DOHH2 (cell line): ENCODE results near the gene ITPK1.

Experiments used
- H3F3A ChIP-seq: fragments of 200-600 bp; sonication (generic), shearing (Covaris generic); 2 replicates; pipeline ENCODE4 v1.6.0; 2016; ENCODE audit warnings: antibody characterized with exemption, mild to moderate bottlenecking; ENCODE audit not compliant: control insufficient read depth, insufficient read depth
- H3K27ac ChIP-seq: fragments of 200-600 bp; sonication (generic); 2 replicates; pipeline ENCODE4 v1.5.1; 2014; ENCODE audit warnings: low read depth, mild to moderate bottlenecking, low read length, moderate library complexity
- H3K27me3 ChIP-seq: fragments of 200-600 bp; sonication (generic); 2 replicates; pipeline ENCODE4 v1.6.1; 2014; ENCODE audit warnings: mild to moderate bottlenecking, low read length, mixed read lengths; ENCODE audit not compliant: control insufficient read depth
- H3K36me3 ChIP-seq: fragments of 200-600 bp; sonication (generic); 2 replicates; pipeline ENCODE4 v1.6.1; 2014; ENCODE audit warnings: mild to moderate bottlenecking, low read length, moderate library complexity, mixed read lengths; ENCODE audit not compliant: control insufficient read depth
- H3K4me1 ChIP-seq: fragments of 200-600 bp; sonication (generic); 2 replicates; pipeline ENCODE4 v1.6.1; 2014; ENCODE audit warnings: mild to moderate bottlenecking, low read length, mixed read lengths; ENCODE audit not compliant: control insufficient read depth
- H3K4me2 ChIP-seq: fragments of 200-600 bp; sonication (generic); 2 replicates; pipeline ENCODE4 v1.6.0; 2014; ENCODE audit warnings: mild to moderate bottlenecking, low read length, moderate library complexity
- H3K4me3 ChIP-seq: fragments of 200-600 bp; sonication (generic); 2 replicates; pipeline ENCODE4 v1.5.1; 2014; ENCODE audit warnings: mild to moderate bottlenecking, low read length, mixed read lengths
- H3K79me2 ChIP-seq: fragments of 200-600 bp; sonication (generic); 2 replicates; pipeline ENCODE4 v1.6.1; 2014; ENCODE audit warnings: mild to moderate bottlenecking, low read length, mixed read lengths; ENCODE audit not compliant: control insufficient read depth
- H3K9me2 ChIP-seq: fragments of 200-600 bp; sonication (generic); replicated peaks from 2 replicates; pipeline ENCODE4 v1.6.1; 2014; ENCODE audit warnings: mild to moderate bottlenecking, low read length, mixed read lengths; ENCODE audit not compliant: control insufficient read depth
- H3K9me3 ChIP-seq: fragments of 200-600 bp; sonication (generic); 2 replicates; pipeline ENCODE4 v1.6.1; 2014; ENCODE audit warnings: antibody characterized with exemption, low read length, mixed read lengths; ENCODE audit not compliant: control insufficient read depth, insufficient read depth
- H4K20me1 ChIP-seq: fragments of 200-600 bp; sonication (generic); 2 replicates; pipeline ENCODE4 v1.6.0; 2014; ENCODE audit warnings: low read depth, mild to moderate bottlenecking, antibody characterized with exemption, low read length, moderate library complexity; ENCODE audit not compliant: control insufficient read depth, insufficient read depth
- EZH2phosphoT487 ChIP-seq: fragments of 200-600 bp; sonication (generic); IDR thresholded peaks from 2 replicates; pipeline ENCODE4 v1.6.1; 2017; ENCODE audit warnings: borderline replicate concordance, mild to moderate bottlenecking, antibody characterized with exemption, low read length, moderate library complexity, mixed read lengths
- TF ChIP-seq, protein P1 (sequence below): fragments of 200-600 bp; sonication (generic); IDR thresholded peaks from one replicate; pipeline ENCODE4 v1.5.1; 2014; ENCODE audit warnings: antibody characterized with exemption, mild to moderate bottlenecking, low read depth, low read length; ENCODE audit not compliant: poor library complexity, severe bottlenecking

The ITPK1 gene

DNA sequence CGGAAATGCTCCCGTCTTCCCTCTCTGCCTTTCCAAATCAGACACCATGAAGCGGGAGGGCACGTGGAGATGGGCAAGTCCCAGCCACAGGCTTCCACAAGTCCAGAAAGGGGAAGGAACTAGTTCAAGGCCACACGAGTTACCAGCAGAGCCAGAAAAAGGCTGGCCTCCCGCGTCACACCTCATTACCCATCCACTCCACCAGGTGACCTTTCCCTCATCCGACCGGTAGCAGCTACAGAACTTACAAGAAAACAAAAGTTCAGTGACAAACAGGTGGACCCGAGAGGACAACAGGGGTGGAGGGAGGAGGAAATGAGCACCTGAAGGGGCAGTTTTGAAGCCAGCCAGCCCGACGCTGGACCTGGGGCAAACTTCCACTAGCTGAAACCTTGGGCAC, 145.9 kb downstream of the ITPK1 start:
- Histone ChIP-seq H3K4me2 (no peak overlapping the region), H3K9me2 (no peaks in the 10 kb centered on the region), H3K27me3 (no peaks in the 10 kb centered on the region), H3K4me3 (no peak overlapping the region), H3K36me3 (no peaks in the 10 kb centered on the region), H3K4me1 (0 out of 2 replicates have a peak, but pooled peaks cover 3% of the 10 kb centered on the region), H4K20me1 (no peaks in the 10 kb centered on the region), H3F3A (no peaks in the 10 kb centered on the region), H3K79me2 (no peaks in the 10 kb centered on the region), H3K27ac (no peak overlapping the region), H3K9me3 (peaks cover 7% of the 10 kb centered on the region; the same call in 1 of the 2 replicates)
- no peak for TF ChIP-seq EZH2phosphoT487
- TF ChIP-seq, protein P1, sequence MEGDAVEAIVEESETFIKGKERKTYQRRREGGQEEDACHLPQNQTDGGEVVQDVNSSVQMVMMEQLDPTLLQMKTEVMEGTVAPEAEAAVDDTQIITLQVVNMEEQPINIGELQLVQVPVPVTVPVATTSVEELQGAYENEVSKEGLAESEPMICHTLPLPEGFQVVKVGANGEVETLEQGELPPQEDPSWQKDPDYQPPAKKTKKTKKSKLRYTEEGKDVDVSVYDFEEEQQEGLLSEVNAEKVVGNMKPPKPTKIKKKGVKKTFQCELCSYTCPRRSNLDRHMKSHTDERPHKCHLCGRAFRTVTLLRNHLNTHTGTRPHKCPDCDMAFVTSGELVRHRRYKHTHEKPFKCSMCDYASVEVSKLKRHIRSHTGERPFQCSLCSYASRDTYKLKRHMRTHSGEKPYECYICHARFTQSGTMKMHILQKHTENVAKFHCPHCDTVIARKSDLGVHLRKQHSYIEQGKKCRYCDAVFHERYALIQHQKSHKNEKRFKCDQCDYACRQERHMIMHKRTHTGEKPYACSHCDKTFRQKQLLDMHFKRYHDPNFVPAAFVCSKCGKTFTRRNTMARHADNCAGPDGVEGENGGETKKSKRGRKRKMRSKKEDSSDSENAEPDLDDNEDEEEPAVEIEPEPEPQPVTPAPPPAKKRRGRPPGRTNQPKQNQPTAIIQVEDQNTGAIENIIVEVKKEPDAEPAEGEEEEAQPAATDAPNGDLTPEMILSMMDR: no peak

DNA sequence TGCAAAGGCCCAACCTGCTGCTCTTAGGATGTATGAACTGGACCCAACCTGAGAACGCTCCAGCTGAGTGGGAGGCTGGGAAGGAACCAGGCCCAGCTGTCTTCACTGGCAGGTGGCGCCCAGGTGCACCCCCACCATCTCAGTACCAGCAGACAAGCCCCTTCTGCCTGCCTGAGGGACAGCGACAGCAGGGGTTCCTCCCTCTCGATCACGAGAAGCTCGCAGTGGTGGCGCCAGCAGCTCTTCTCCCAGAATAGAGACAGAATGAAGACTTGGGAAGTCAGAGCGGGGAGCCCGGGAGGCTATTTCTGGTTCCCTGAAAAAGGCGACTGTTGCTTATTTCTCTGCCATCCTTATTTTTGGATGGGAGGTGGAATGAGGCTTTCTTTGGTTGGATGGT, 146.3 kb downstream of the ITPK1 start:
- H3F3A ChIP-seq: no peaks in the 10 kb centered on the region
- no peaks in the 10 kb centered on the region for H3K27me3 ChIP-seq
- no peaks in the 10 kb centered on the region for H3K79me2 ChIP-seq
- H3K9me3 ChIP-seq: peaks cover 4% of the 10 kb centered on the region; the same call in 1 of the 2 replicates
- TF ChIP-seq, protein P1: no peak
- TF ChIP-seq EZH2phosphoT487: no peak
- no peak overlapping the region for H3K4me2 ChIP-seq
- no peaks in the 10 kb centered on the region for H3K36me3 ChIP-seq
- H3K9me2 ChIP-seq: no peaks in the 10 kb centered on the region
- no peak overlapping the region for H3K27ac ChIP-seq
- 0 out of 2 replicates have a peak, but pooled peaks cover 3% of the 10 kb centered on the region for H3K4me1 ChIP-seq
- no peaks in the 10 kb centered on the region for H4K20me1 ChIP-seq
- no peak overlapping the region for H3K4me3 ChIP-seq

DNA sequence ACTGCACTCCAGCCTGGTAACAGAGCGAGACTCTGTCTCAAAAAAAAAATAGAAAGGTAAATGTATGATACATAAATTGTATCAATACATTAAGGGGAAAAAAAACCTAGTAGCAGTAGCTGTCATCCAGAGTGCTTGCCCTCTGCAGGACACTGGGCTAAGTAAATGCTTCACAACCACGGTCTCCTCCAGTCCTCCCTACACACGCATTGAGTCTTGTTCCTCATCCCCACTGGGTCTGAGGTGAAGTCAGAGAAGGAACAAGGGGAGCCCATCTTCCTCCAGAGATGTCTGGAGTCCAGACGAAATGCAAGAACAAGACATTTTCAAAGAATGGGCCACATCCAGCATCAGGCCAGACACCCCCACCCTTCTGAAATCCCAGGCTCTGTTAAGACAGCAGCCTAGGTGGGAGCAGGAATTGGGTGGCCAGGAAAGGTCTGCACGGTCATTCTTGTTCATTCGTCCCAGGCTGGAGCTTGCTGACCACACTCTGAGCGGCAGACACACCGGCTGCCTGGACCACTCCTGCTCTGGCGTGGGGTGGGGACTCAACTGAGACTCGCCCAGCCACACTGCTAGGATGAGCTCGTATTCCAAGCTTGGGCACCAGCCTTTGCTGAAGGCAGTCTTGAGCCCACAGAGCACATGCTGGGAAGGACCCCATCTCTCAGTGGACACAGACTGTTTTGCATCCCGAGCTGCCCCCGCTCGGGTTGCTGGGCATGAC, 147.3 kb downstream of the ITPK1 start:
- Histone ChIP-seq H3K9me3 (peaks cover 3% of the 10 kb centered on the region; the same call in 1 of the 2 replicates), H3K4me2 (no peak overlapping the region), H4K20me1 (no peaks in the 10 kb centered on the region), H3K79me2 (no peaks in the 10 kb centered on the region), H3K36me3 (no peaks in the 10 kb centered on the region), H3K27me3 (no peaks in the 10 kb centered on the region), H3K9me2 (no peaks in the 10 kb centered on the region), H3K27ac (no peak overlapping the region), H3F3A (no peaks in the 10 kb centered on the region), H3K4me3 (no peak overlapping the region), H3K4me1 (0 out of 2 replicates have a peak, but pooled peaks cover 3% of the 10 kb centered on the region)
- no peak for TF ChIP-seq EZH2phosphoT487
- TF ChIP-seq, protein P1: no peak
